ENCODE results near the gene RAB44.
"Not testable (repeated sequence)": the region's sequence is repeated elsewhere in the genome, so short reads cannot be mapped to it uniquely, and the experiment has no call there.

Gene RAB44

GRCh38 chr6:36697481-36697903 is at the start of gene RAB44:
RAB44 (plus strand) TSS chr6:36697826; CDS start chr6:36704236, 6,410 bp downstream.
- no peak for DNase-seq (ENCODE audit: low read depth in 2 of 2)

GRCh38 chr6:36649086-36649485 is 48.5 kb upstream of the RAB44 start:
- DNase-seq (ENCODE audit: low read depth in 2 of 2): no peak

DNA sequence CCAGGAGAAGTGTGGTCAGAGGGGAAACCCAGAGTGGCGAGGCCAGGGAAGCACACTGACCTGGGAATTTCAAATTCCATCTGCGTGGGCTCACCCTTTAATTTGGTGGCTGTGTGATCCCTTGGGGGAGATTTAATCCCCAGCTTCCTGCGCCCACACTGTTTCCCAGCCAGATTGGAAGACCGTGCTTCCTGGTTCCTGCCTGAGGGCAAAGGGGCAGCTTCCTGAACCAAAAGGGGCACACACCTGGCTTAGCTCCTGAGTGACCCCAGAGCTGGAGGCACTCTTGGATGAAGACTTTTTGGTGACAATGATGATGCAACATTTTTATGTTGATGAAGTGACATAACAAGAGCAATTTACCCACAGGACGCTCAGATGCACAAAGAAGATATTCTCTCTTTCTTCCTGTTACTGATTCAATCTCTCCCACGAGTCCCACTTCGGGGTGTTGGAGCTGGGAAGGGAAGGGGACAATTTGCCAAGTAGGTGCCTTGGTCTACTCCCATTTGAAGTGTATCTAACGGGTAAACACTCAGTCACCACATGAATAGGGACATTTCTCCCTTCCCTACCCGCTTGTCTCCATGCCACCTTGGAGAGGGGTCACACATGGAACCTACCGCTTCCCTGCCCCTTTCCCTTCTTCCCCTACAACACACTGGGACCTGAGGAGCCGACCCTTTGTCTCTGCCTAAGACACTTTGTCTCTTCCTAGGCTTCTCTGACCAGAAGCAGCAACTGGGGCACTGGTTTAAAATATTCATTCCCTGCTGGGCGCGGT is 47.7 kb upstream of the RAB44 start:
- DNase-seq (ENCODE audit: low read depth in 2 of 2): no peak

GRCh38 chr6:36650848-36651478 is 46.7 kb upstream of the RAB44 start:
- no peak for DNase-seq (ENCODE audit: low read depth in 2 of 2)

DNA sequence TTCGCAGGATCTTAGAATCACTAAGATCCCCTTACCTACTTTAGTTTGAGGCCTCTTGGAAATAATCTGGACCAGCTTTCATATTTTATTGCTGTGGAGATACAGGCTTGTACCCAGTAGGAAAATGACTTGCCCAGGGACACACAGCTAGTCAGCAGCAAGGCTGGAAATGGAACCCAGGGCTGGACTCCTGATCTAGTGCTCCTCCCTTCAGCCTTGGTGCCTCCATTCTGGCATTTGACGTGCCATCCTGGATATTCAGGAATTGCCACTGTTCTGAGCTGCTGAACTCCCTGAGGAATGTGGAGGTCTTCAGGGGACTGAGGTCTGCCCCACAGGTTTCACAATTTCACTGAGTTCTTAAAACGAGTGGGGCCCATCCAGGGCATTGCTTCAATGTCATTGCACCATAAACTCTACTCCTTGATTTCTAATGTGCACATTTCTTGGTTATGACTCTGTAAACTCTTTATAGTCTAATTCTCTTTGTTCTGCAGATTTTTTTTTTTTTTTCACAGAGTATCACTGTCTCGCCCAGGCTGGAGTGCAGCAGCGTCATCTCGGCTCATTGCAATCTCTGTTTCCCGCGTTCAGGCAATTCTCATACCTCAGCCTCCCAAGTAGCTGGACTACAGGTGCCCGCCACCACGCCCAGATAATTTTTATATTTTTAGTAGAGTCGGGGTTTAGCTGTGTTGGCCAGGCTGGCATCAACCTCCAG is 45.8 kb upstream of the RAB44 start:
- DNase-seq (ENCODE audit: low read depth in 2 of 2): no peak

- not testable (repeated sequence) for DNase-seq (ENCODE audit: low read depth in 2 of 2)
Observed at GRCh38 chr6:36654469-36654868, 43.2 kb upstream of the RAB44 start.

DNA sequence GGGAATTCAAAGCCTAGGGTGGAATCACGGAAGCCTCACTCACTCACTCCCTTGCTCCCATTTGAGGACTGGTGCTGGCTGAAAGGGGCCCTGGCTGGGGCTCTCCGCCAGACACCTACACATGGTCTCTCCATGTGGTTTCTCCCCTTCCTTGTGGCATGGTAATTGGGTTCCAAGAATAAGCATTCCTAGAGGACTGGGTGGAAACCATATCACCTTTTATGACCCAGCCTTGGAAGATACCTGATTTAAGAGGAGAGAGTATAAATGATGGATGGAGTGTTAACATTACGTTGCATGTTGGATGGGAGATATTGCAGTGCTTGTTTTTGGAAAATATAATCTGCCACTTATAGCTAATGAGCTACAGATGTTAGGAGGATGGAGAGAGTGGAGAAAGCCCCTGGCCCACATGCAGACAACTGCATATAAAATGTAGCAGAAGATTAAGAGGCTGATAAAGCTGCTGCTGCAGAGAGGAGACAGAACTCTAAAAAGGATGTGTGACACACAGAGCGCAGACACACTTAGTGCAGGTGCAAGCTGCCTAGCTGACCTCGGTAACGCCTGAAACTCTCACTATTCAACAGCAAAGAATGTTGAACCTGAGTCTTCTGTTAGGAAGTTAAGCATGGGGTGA is 42.4 kb upstream of the RAB44 start:
- no peak for DNase-seq (ENCODE audit: low read depth in 2 of 2)

GRCh38 chr6:36656441-36656840 is 41.2 kb upstream of the RAB44 start:
- no peak for DNase-seq (ENCODE audit: low read depth in 2 of 2)

DNA sequence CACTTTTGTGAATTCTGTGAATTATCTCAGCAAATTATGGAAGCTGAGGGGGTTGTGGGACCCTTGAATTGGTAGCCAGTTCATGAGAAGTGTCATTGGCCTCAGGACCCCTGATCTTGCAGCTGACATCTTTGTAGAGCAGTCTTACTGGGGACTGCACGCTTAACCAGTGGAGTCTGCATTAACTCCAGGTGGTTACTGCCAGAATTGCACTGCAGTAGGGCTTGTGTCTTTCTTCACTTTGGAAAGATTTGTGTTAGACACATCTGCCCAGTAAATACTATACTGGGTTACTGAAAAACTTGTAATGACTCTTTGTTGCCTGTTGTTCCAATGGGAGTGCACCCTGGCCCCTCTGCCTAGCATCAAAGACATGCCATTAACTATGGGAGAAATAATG is 40.4 kb upstream of the RAB44 start:
- no peak for DNase-seq (ENCODE audit: low read depth in 2 of 2)

GRCh38 chr6:36657942-36658544 is 39.6 kb upstream of the RAB44 start:
- no peak for DNase-seq (ENCODE audit: low read depth in 2 of 2)

DNA sequence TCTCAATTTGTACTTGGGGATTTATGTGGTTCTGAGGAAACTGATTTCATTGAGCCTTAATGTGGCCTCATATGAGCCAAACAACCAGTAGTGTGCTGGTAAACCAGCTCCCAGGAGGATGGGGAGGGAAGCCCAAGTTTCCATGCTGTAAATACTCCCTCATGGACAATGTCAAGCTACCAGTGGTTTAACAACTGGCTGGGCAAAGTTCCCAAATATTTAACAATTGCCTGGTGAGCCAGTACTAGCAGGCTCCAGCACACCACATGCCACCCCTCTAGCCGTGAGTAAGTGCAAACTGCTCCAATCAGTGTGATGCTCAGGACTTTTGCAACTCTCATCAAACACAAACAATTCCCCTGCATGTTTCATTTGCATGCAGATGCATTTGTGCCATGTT is 38.4 kb upstream of the RAB44 start:
- DNase-seq (ENCODE audit: low read depth in 2 of 2): no peak

GRCh38 chr6:36660771-36661471 is 36.7 kb upstream of the RAB44 start:
- DNase-seq (ENCODE audit: low read depth in 2 of 2): no peak

DNA sequence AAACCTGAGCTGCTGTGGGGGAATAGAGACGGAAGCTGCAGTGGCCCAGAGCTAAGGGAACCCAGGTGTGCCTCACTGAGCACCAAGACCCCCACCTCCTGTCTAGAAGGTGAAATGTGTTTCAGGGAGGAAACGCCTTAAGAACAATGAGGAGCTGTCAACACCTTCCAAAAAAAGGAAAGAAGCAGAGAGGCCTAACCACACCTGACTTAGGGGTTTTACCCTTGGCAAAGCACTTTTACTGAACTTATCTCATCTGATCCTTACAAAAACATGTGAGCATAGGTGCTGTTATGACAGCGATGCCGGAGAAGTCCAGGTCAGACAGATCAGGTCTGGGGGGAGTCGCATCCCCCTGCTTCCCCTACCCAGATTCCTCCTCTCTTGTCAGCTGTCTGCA is 35.2 kb upstream of the RAB44 start:
- no peak for DNase-seq (ENCODE audit: low read depth in 2 of 2)

- DNase-seq (ENCODE audit: low read depth in 2 of 2): no peak
Observed at GRCh38 chr6:36662827-36663256, 34.8 kb upstream of the RAB44 start.

DNA sequence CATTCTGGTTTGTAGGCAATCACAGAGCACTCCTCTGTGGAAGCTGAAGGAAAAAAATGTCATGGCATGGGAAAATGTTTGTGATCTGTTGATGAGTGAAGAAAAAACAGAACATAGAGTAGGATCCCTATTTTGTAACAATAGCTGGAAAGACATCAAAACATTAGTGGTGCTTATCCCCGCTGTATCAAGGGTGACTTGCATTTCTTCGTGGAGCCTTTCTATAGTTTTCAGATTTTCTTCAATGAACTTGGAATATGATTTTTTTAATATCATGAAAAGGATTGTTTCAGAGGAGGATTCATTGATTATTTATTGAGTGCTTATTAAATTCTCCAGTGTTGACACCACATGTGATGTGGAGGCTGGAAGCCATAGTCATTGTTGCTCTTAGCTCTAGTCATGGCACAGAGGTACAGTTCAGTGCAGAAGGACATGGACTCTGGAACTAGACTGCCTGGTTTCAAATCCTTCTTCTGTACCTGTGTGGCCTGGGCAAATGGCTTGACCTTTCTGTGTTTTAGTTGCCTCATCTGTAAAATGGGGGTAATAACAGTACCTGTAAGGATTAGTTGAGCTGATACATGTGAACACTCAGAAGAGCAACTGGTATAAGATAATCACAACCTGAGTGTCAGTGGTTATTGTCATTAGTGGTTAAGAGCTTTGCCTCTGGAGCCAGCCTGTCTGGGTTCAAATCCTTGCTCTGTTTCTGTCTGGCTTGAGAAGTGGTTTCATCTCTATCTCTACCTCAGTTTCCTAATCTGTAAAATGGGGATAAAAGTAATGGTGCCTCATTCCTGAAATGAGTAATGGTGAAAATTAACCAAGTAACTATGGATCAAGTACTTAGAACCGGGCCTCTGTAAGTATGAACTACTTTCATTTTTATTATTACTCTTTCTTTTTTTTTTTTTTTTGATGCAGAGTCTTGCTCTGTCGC is 33.9 kb upstream of the RAB44 start:
- no peak for DNase-seq (ENCODE audit: low read depth in 2 of 2)

DNA sequence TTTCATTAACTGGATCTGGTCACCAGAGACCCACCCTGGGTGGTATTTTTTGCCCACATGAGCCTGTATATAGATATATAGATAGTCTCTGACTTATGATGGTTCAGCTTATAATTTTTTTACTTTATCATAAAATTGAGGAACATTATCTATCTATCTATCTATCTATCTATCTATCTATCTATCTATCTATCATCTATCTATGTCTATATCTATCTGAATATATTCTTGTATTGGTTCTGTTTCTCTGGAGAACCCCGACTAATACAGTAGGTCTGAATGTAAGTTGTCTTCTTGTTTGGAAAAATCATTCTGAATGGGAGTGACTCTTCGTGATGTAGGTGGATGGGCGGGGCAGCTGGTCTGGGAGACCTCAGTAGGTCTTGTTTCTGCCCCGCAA is 32.4 kb upstream of the RAB44 start:
- no peak for DNase-seq (ENCODE audit: low read depth in 2 of 2)

DNA sequence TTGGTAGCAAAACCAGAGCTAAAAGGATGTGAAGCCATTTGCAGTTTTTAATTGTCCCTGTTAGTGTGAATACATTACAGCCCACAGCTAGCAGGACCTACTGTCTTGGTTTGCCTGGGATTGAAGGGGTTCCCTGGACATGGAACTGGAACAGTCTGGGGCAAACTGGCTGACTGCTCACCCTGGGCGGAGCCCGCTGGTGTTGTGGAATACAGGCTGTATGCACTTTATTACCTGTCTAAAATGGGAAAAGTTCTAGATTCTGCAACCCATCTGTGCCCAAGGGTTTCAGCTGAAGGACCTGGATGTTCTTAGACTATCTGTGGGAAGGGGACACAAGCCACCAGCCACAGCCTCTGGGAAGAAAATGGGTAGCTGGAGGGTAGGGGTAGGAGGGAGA is 31.3 kb upstream of the RAB44 start:
- no peak for DNase-seq (ENCODE audit: low read depth in 2 of 2)

- no peak for DNase-seq (ENCODE audit: low read depth in 2 of 2)
Observed at GRCh38 chr6:36666826-36667591, 30.6 kb upstream of the RAB44 start.

DNA sequence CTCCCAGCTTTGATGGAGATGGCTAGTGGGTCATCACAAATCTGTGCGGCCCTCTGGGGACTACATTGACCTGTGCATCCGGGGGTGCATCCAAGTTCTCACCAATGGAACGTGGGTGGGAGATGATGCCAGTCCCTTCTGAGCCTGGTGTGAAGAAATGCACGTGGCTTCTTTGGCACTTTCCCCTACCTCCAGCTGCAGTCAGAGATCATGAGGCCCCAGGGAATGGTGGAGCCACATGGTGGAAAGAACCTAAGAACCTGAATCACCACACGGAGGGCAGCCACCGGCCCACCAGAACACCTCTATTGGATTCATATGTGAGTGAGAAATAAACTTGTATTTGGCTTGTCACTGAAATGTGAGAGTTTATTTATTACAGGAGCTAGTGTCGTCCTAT is 29.0 kb upstream of the RAB44 start:
- no peak for DNase-seq (ENCODE audit: low read depth in 2 of 2)

Measured in activated CD4-positive, alpha-beta T cell treated with anti-CD3 and anti-CD28 coated beads for 24 hours (primary cell).